Measurements from ENCODE around the gene S100PBP. TPM values are rescaled to one million over a fixed set of nuclear protein-coding genes. Genes with fewer than 3 reads are reported as not detected.

Gene S100PBP
- total RNA-seq, 1 donor from 2014 or later = 43.3 TPM

DNA sequence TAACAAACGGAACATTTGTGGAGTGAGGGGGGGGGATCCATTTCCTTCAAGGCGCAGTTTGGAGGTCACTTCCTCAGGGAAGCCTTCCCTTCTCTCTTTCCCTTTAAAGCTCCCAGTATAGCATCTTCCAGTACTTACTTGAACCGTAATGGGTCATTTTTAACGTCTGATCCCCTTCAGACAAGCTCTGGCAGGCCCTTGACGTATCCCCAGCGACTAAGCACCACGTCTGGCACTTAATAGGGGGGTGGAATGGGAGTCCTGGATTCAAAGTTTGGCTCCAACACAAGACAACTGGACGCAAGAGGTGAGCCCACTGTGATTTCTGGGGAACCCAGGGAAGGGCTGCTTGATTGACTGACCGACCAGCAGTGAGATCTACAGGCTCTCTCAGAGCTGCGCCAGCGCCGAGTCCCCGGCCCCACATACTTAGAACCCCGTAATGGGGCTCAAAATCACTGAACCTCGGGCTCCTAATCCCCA, 736 bp upstream of the S100PBP start:
- peaks cover 1% of the 10 kb centered on the region for H3K27me3 Mint-ChIP-seq (ENCODE audit: unreplicated experiment)
- H3K9me3 Mint-ChIP-seq (ENCODE audit: unreplicated experiment) = no peaks in the 10 kb centered on the region
- H3K27ac Mint-ChIP-seq (ENCODE audit: unreplicated experiment) = peak overlapping the region; percentile 99
- DNase-seq (ENCODE audit: low spot score) = peak; percentile 20
- H3K4me3 Mint-ChIP-seq (ENCODE audit: unreplicated experiment) = peak overlapping the region; percentile 99
- H3K36me3 Mint-ChIP-seq (ENCODE audit: low read depth, unreplicated experiment) = peaks cover 12% of the 10 kb centered on the region
- TF ChIP-seq, protein P1, sequence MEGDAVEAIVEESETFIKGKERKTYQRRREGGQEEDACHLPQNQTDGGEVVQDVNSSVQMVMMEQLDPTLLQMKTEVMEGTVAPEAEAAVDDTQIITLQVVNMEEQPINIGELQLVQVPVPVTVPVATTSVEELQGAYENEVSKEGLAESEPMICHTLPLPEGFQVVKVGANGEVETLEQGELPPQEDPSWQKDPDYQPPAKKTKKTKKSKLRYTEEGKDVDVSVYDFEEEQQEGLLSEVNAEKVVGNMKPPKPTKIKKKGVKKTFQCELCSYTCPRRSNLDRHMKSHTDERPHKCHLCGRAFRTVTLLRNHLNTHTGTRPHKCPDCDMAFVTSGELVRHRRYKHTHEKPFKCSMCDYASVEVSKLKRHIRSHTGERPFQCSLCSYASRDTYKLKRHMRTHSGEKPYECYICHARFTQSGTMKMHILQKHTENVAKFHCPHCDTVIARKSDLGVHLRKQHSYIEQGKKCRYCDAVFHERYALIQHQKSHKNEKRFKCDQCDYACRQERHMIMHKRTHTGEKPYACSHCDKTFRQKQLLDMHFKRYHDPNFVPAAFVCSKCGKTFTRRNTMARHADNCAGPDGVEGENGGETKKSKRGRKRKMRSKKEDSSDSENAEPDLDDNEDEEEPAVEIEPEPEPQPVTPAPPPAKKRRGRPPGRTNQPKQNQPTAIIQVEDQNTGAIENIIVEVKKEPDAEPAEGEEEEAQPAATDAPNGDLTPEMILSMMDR (IDR thresholded peaks at IDR 0.05; ENCODE audit: unreplicated experiment) = no peak
- H3K4me1 Mint-ChIP-seq (ENCODE audit: unreplicated experiment) = peaks cover 27% of the 10 kb centered on the region

DNA sequence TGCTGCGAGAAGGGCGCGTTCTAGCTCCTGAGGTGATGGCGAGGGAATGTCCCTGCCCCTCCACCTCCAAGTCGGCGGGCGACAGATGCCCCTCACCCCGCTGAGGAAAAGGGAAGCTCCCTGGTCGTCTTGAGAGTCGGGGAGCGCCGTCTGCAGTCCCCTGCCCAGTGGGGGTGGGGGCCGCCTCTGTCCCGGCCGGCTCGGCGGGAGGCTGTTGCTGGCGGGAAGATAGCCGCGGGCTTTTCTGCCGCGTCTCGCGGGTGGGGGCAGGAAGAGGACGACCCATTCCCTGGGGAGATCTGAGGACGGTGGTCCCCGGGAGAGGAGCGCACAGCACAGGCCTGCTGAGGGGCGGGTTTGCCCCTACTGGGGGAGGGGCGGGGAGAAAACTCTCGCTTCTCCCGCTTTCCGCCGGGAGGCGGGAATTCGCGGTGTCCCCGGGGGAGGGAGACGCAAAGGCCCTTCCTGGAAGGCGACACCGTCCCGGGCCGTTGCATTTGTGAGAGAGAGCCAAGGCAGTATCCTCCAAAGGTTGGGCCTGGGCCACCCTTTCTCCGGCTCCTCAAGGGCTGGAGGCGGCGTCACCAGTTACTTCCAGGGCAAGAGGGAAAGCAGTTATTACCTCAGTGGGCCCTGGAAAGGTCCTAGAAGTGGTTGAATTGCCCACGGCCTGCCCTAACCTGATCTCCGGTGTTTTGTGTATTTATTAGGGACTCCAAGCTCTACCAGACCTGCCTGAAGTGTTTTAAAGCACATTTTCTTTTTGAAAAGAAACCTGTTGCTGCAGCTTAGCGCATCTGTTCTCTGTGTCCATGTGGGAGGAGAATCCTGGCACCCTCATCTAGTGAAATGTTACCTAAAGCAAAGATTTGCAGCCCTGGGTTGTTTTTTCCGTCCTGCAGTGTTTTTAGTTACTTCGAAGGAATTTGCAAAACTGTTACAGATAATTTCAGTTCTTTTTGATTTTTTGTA, 648 bp downstream of the S100PBP start:
- Mint-ChIP-seq H3K36me3 (ENCODE audit: low read depth, unreplicated experiment) (peaks cover 12% of the 10 kb centered on the region), H3K27me3 (ENCODE audit: unreplicated experiment) (peaks cover 2% of the 10 kb centered on the region), H3K4me3 (ENCODE audit: unreplicated experiment) (peak overlapping the region; percentile 99), H3K27ac (ENCODE audit: unreplicated experiment) (peak overlapping the region; percentile 91), H3K9me3 (ENCODE audit: unreplicated experiment) (no peaks in the 10 kb centered on the region), H3K4me1 (ENCODE audit: unreplicated experiment) (peaks cover 27% of the 10 kb centered on the region)
- DNase-seq (ENCODE audit: low spot score) = peak; percentile 69
- TF ChIP-seq, protein P1 (IDR thresholded peaks at IDR 0.05; ENCODE audit: unreplicated experiment) = no peak

DNA sequence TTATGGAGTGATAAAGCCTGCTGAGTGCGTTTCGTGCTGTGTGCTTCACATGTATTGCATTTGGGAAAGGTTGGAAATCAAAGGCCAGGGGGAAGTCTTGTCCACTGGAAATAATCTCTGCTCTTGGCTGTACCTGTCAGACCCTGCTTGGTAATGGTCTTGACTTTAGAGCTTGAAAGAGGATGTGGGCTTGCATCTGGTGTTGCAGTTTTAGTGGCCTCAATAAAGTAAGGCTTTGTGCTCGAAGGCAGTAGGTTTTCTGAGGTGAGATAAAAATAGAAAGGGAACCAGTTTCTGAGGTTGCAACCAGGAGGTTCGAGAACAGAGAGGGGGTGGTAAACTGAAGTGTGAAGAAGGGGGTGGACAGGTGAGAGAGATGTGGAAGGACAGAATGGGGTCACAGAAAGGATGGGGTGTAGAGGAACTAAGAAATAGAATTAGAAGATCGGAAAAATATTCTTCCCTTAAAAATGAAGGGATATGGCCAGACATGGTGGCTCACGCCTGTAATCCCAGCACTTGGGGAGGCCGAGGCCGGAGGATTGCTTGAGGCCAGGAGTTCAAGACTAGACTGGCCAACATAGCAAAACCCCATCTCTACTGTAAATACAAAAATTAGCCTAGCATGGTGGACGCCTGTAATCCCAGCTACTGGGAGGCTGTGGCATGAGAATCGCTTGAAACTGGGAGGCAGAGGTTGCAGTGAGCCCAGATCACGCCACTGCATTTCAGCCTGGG, 1.5 kb downstream of the S100PBP start:
- H3K9me3 Mint-ChIP-seq (ENCODE audit: unreplicated experiment) = no peaks in the 10 kb centered on the region

DNA sequence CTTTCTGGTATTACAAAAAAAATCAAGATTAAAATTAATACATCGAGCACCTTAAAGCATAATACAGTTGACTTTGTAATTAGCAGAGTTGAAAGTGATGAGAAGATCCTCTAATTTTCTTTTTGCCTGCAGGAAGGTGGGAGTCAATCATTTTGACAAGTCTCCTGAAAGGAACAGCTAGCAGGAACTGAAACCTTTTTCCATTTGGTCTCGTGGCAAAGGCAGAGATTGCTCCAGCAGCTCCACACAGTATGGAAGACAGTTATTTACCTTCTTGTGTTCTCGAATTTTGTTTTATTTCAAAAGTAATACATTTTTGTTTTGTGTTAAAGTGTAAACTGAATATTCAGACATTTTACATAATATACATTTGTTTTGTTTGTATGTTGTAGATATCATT, 7.7 kb downstream of the S100PBP start:
- H3K27me3 Mint-ChIP-seq (ENCODE audit: unreplicated experiment) = peaks cover 2% of the 10 kb centered on the region
- no peak overlapping the region for H3K4me3 Mint-ChIP-seq (ENCODE audit: unreplicated experiment)
- peaks cover 14% of the 10 kb centered on the region for H3K36me3 Mint-ChIP-seq (ENCODE audit: low read depth, unreplicated experiment)
- no peaks in the 10 kb centered on the region for H3K9me3 Mint-ChIP-seq (ENCODE audit: unreplicated experiment)
- no peaks in the 10 kb centered on the region for H3K4me1 Mint-ChIP-seq (ENCODE audit: unreplicated experiment)
- DNase-seq (ENCODE audit: low spot score) = no peak
- H3K27ac Mint-ChIP-seq (ENCODE audit: unreplicated experiment) = no peak overlapping the region
- TF ChIP-seq, protein P1 (IDR thresholded peaks at IDR 0.05; ENCODE audit: unreplicated experiment) = no peak

More for the DNA sequence above, 1.5 kb downstream of the S100PBP start:
- Mint-ChIP-seq H3K4me1 (ENCODE audit: unreplicated experiment) (peaks cover 21% of the 10 kb centered on the region), H3K4me3 (ENCODE audit: unreplicated experiment) (peak overlapping the region; percentile 99), H3K27ac (ENCODE audit: unreplicated experiment) (peak overlapping the region; percentile 91), H3K36me3 (ENCODE audit: low read depth, unreplicated experiment) (peaks cover 7% of the 10 kb centered on the region), H3K27me3 (ENCODE audit: unreplicated experiment) (peaks cover 2% of the 10 kb centered on the region)
- TF ChIP-seq, protein P1 (IDR thresholded peaks at IDR 0.05; ENCODE audit: unreplicated experiment) = no peak
- no peak for DNase-seq (ENCODE audit: low spot score)

All from endothelial cell (in vitro differentiated cells).